HEK293 (cell line): ENCODE data around the gene TMEM202.
A peak's percentile ranks its signal among the peaks of the same experiment; 100 is the strongest.
"Not testable (repeated sequence)": the region's sequence is repeated elsewhere in the genome, so short reads cannot be mapped to it uniquely, and the experiment has no call there.

ENCODE experiments used
- CTCF ChIA-PET: fragments of 350-600 bp; formaldehyde crosslinking; extraction: SDS; loops from one replicate; lab custom pipeline; 2021; ENCODE audit warnings: antibody characterized with exemption; lab: Yijun Ruan, JAX
- POLR2A ChIA-PET: fragments of 300-600 bp; formaldehyde crosslinking; extraction: SDS; loops from one replicate; lab custom pipeline; 2020; ENCODE audit warnings: antibody characterized with exemption, inconsistent platforms; lab: Yijun Ruan, JAX
- H3K27ac ChIP-seq: fragments of 200-500 bp; sonication (Bioruptor generic); 2 replicates; pipeline ENCODE4 v1.5.1; 2014; ENCODE audit warnings: low read depth, low read length, control low read depth, inconsistent platforms; ENCODE audit errors: extremely low read depth
- H3K36me3 ChIP-seq, 2 experiments: fragments of 200-500 bp in 1 of 2; sonication (Bioruptor generic) in 1 of 2; 1 replicate in 1 of 2; 2 replicates in 1 of 2; pipeline ENCODE4 v1.5.1; 2014 to 2017; ENCODE audit warnings: inconsistent platforms in 2 of 2, low read length in 2 of 2; ENCODE audit not compliant: control insufficient read depth in 2 of 2, insufficient read depth in 1 of 2
- H3K4me1 ChIP-seq: fragments of 200-500 bp; sonication (Bioruptor generic); 2 replicates; pipeline ENCODE4 v1.5.1; 2014; ENCODE audit warnings: mild to moderate bottlenecking, low read length, inconsistent platforms; ENCODE audit not compliant: control insufficient read depth, insufficient read depth
- H3K4me3 ChIP-seq: 2 replicates; pipeline ENCODE4 v1.5.1; 2011; ENCODE audit warnings: low read depth, mild to moderate bottlenecking, control low read depth, low read length, moderate library complexity
- H3K9me3 ChIP-seq: fragments of 200-500 bp; sonication (Bioruptor generic); 2 replicates; pipeline ENCODE4 v1.5.1; 2014; ENCODE audit warnings: low read depth, low read length, inconsistent platforms; ENCODE audit not compliant: control insufficient read depth, insufficient read depth
- FEZF1 ChIP-seq: fragments of 450-650 bp; formaldehyde crosslinking; IDR thresholded peaks from 2 replicates; pipeline ENCODE4 v1.5.1; 2016; ENCODE audit warnings: missing biosample characterization, missing genetic modification characterization
- HIC1 ChIP-seq: fragments of 450-650 bp; formaldehyde crosslinking; IDR thresholded peaks from 2 replicates; pipeline ENCODE4 v1.5.1; 2016; ENCODE audit warnings: missing biosample characterization, missing genetic modification characterization
- IKZF3 ChIP-seq: fragments of 450-650 bp; IDR thresholded peaks from 2 replicates; pipeline ENCODE4 v1.5.0; 2018; ENCODE audit warnings: missing biosample characterization, mild to moderate bottlenecking, missing genetic modification characterization, moderate library complexity
- WT1 ChIP-seq: fragments of 450-650 bp; formaldehyde crosslinking; IDR thresholded peaks from 2 replicates; pipeline ENCODE4 v1.5.1; 2016; ENCODE audit warnings: missing biosample characterization, missing genetic modification characterization
- ZEB2 ChIP-seq: fragments of 450-650 bp; formaldehyde crosslinking; IDR thresholded peaks from 2 replicates; pipeline ENCODE4 v1.5.1; 2016; ENCODE audit warnings: missing biosample characterization, missing genetic modification characterization
- ZFHX2 ChIP-seq: fragments of 450-650 bp; formaldehyde crosslinking; conservative IDR thresholded peaks from 2 replicates; pipeline ENCODE4 v1.5.1; 2016; ENCODE audit warnings: missing biosample characterization, missing genetic modification characterization
- ZNF157 ChIP-seq: fragments of 450-650 bp; formaldehyde crosslinking; IDR thresholded peaks from 2 replicates; pipeline ENCODE4 v1.5.1; 2016; ENCODE audit warnings: missing biosample characterization, missing genetic modification characterization
- ZNF211 ChIP-seq: fragments of 450-650 bp; formaldehyde crosslinking; IDR thresholded peaks from 2 replicates; pipeline ENCODE4 v1.5.1; 2016; ENCODE audit warnings: low read depth, missing biosample characterization, missing genetic modification characterization
- ZNF248 ChIP-seq: fragments of 450-650 bp; formaldehyde crosslinking; IDR thresholded peaks from 2 replicates; pipeline ENCODE4 v1.5.1; 2017; ENCODE audit warnings: missing biosample characterization, missing genetic modification characterization
- ZNF266 ChIP-seq: fragments of 450-650 bp; formaldehyde crosslinking; IDR thresholded peaks from 2 replicates; pipeline ENCODE4 v1.5.1; 2016; ENCODE audit warnings: missing biosample characterization, missing genetic modification characterization, low read depth
- ZNF292 ChIP-seq: fragments of 450-650 bp; formaldehyde crosslinking; IDR thresholded peaks from 2 replicates; pipeline ENCODE4 v1.5.1; 2016; ENCODE audit warnings: low read depth, missing biosample characterization, missing genetic modification characterization, borderline replicate concordance
- ZNF311 ChIP-seq: fragments of 450-650 bp; formaldehyde crosslinking; IDR thresholded peaks from 2 replicates; pipeline ENCODE4 v1.5.1; 2017; ENCODE audit warnings: missing biosample characterization, missing genetic modification characterization, borderline replicate concordance
- ZNF324 ChIP-seq: fragments of 450-650 bp; formaldehyde crosslinking; IDR thresholded peaks from 2 replicates; pipeline ENCODE4 v1.5.1; 2016; ENCODE audit warnings: missing biosample characterization, missing genetic modification characterization
- ZNF335 ChIP-seq: fragments of 450-650 bp; formaldehyde crosslinking; conservative IDR thresholded peaks from 2 replicates; pipeline ENCODE4 v1.5.1; 2016; ENCODE audit warnings: missing biosample characterization, missing genetic modification characterization
- ZNF530 ChIP-seq: fragments of 450-650 bp; formaldehyde crosslinking; IDR thresholded peaks from 2 replicates; pipeline ENCODE4 v1.5.1; 2016; ENCODE audit warnings: low read depth, missing biosample characterization, missing genetic modification characterization
- ZNF585B ChIP-seq: fragments of 450-650 bp; formaldehyde crosslinking; IDR thresholded peaks from 2 replicates; pipeline ENCODE4 v1.5.1; 2016; ENCODE audit warnings: missing biosample characterization, missing genetic modification characterization
- ZXDB ChIP-seq: fragments of 450-650 bp; formaldehyde crosslinking; IDR thresholded peaks from 2 replicates; pipeline ENCODE4 v1.5.1; 2016; ENCODE audit warnings: missing biosample characterization, missing genetic modification characterization
- TF ChIP-seq, protein P1 (sequence below): IDR thresholded peaks from 2 replicates; pipeline ENCODE4 v1.6.1; 2011; ENCODE audit warnings: mild to moderate bottlenecking, low read depth, low read length, borderline replicate concordance
- TF ChIP-seq, protein P2 (sequence below): fragments of 450-650 bp; formaldehyde crosslinking; IDR thresholded peaks from 2 replicates; pipeline ENCODE4 v1.5.1; 2016; ENCODE audit warnings: missing biosample characterization, missing genetic modification characterization, low read depth

Gene TMEM202

DNA sequence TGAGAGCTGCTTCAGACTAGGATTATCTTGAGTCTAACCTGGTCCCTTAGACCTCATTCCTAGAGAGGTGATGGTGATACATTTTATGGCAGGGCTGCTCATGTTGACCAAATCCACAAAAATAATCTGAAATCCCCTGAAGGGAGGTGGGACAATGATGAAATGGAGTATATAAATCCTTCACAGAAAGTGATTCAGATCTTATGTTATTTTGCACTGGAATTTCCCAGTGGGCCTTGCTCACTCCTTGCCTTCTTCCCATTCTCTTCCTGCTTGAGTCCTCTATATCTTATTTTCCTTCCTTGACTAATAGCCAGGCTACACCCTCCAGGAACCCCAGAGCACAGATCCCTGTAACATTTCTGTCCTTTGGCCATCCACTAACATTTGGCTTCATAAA lies 10.4 kb upstream of the TMEM202 start:
- TF ChIP-seq, protein P1, sequence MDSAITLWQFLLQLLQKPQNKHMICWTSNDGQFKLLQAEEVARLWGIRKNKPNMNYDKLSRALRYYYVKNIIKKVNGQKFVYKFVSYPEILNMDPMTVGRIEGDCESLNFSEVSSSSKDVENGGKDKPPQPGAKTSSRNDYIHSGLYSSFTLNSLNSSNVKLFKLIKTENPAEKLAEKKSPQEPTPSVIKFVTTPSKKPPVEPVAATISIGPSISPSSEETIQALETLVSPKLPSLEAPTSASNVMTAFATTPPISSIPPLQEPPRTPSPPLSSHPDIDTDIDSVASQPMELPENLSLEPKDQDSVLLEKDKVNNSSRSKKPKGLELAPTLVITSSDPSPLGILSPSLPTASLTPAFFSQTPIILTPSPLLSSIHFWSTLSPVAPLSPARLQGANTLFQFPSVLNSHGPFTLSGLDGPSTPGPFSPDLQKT: no peak
- no peak for TF ChIP-seq ZFHX2
- TF ChIP-seq HIC1 (tag by site-specific recombination): no peak
- TF ChIP-seq WT1: no peak
- TF ChIP-seq ZNF335: no peak
- no peak for TF ChIP-seq ZNF248
- TF ChIP-seq ZNF585B (tag by site-specific recombination): no peak
- TF ChIP-seq ZEB2 (tag by site-specific recombination): no peak
- TF ChIP-seq ZNF311: no peak
- no peak for TF ChIP-seq IKZF3 (tag by site-specific recombination)
- TF ChIP-seq ZNF292: no peak
- no peak for TF ChIP-seq ZNF211 (tag by site-specific recombination)
- TF ChIP-seq ZNF530 (tag by site-specific recombination): no peak
- TF ChIP-seq, protein P2, sequence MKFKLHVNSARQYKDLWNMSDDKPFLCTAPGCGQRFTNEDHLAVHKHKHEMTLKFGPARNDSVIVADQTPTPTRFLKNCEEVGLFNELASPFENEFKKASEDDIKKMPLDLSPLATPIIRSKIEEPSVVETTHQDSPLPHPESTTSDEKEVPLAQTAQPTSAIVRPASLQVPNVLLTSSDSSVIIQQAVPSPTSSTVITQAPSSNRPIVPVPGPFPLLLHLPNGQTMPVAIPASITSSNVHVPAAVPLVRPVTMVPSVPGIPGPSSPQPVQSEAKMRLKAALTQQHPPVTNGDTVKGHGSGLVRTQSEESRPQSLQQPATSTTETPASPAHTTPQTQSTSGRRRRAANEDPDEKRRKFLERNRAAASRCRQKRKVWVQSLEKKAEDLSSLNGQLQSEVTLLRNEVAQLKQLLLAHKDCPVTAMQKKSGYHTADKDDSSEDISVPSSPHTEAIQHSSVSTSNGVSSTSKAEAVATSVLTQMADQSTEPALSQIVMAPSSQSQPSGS: no peak
- no peak for TF ChIP-seq ZNF157 (tag by site-specific recombination)
- no peak for TF ChIP-seq ZXDB
- no peak for TF ChIP-seq ZNF266 (tag by site-specific recombination)
- H3K4me1 ChIP-seq: no peaks in the 10 kb centered on the region
- no peaks in the 10 kb centered on the region for H3K9me3 ChIP-seq
- CTCF ChIA-PET: interaction anchor here (0.7 kb wide), 1 partner anchor 1577 kb away, joined by 4 read pairs; no protein-coding TSS in a partner anchor
- H3K4me3 ChIP-seq: no peak overlapping the region
- no peaks in the 10 kb centered on the region for H3K36me3 ChIP-seq
- H3K27ac ChIP-seq: no peak overlapping the region
- POLR2A ChIA-PET: interaction anchor here (1.2 kb wide), 1 partner anchor 12 kb away, joined by 3 read pairs; the partner anchor contains the start of gene HEXA

DNA sequence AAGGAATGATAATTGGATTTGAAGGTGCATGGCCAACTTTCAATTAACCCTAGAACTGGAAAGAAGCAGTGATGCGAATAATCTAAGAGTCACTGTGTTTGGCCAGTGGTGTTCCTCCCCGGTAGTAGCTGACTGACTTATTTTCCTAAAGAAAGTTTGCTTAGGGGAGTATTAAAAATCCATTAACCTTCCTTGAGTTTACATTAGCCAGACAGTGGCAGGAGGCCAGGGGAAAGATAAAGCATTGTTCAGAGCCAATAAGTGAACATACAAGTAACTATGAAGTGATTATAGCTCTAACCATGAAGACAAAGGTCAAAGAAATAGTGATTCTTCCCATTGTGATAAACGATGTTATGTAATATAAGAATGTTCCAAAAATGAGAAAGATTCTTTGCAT lies 8.9 kb upstream of the TMEM202 start:
- ChIA-PET CTCF (interaction anchor here (1.0 kb wide), 1 partner anchor 13 kb away, joined by 4 read pairs; the partner anchor contains the start of gene HEXA), POLR2A (interaction anchor here (0.9 to 1.5 kb wide), 2 partner anchors 11 to 14 kb away, joined by 3 to 5 read pairs; partner anchors contain the start of gene HEXA)
- TF ChIP-seq FEZF1 (tag by site-specific recombination) (peak; percentile 28; the same call in 1 of the 2 replicates), ZNF324 (no peak)

GRCh38 chr15:72396331-72396730 lies 1.8 kb upstream of the TMEM202 start:
- H3K4me1 ChIP-seq, H3K9me3 ChIP-seq, H3K27ac ChIP-seq, POLR2A ChIA-PET, H3K4me3 ChIP-seq, CTCF ChIA-PET, H3K36me3 ChIP-seq: not testable (repeated sequence)

More for the DNA sequence above, 8.9 kb upstream of the TMEM202 start:
- Histone ChIP-seq H3K36me3 (no peaks in the 10 kb centered on the region), H3K4me3 (no peak overlapping the region), H3K4me1 (no peaks in the 10 kb centered on the region; the same call in 1 of the 2 replicates), H3K27ac (no peak overlapping the region), H3K9me3 (no peaks in the 10 kb centered on the region)
